Measurements from ENCODE around the gene TRAPPC12.
A peak's percentile ranks its signal among the peaks of the same experiment; 100 is the strongest.
"Not testable (repeated sequence)": the region's sequence is repeated elsewhere in the genome, so short reads cannot be mapped to it uniquely, and the experiment has no call there.

Gene TRAPPC12

DNA sequence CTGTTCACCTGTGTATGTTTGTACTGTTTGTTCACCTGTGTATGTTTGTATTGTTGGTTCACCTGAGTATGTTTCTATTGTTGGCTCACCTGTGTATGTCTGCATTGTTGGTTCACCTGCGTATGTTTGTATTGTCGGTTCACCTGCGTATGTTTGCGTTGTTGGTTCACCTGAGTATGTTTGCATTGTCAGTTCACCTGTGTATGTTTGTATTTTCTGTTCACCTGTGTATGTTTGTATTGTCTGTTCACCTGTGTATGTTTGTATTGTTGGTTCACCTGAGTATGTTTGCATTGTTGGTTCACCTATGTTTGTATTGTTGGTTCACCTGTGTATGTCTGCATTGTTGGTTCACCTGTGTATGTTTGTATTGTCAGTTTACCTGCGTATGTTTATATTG is 125.2 kb downstream of the TRAPPC12 start:
- Mint-ChIP-seq H3K27me3 (no peaks in the 10 kb centered on the region), H3K4me3 (no peak overlapping the region), H3K36me3 (ENCODE audit: insufficient read depth) (peaks cover 17% of the 10 kb centered on the region), H3K27ac (no peak overlapping the region), H3K9me3 (peaks cover 0 to 4% of the 10 kb centered on the region in 2 donors), H3K4me1 (ENCODE audit: low read depth in 2 of 2) (peaks cover 0 to 3% of the 10 kb centered on the region in 2 donors)
- no peak for DNase-seq
- ATAC-seq (replicated peaks): no peak

GRCh38 chr2:3505771-3506170 is 126.3 kb downstream of the TRAPPC12 start:
- ATAC-seq (replicated peaks) (no peak), DNase-seq (no peak)
- Mint-ChIP-seq H3K4me1 (ENCODE audit: low read depth in 2 of 2) (peaks cover 0 to 3% of the 10 kb centered on the region in 2 donors), H3K9me3 (peaks cover 0 to 4% of the 10 kb centered on the region in 2 donors), H3K4me3 (no peak overlapping the region), H3K36me3 (ENCODE audit: insufficient read depth) (peaks cover 9% of the 10 kb centered on the region), H3K27me3 (no peaks in the 10 kb centered on the region), H3K27ac (no peak overlapping the region)

- H3K27me3 Mint-ChIP-seq: no peaks in the 10 kb centered on the region
- no peak for DNase-seq
- ATAC-seq (replicated peaks): no peak
- H3K9me3 Mint-ChIP-seq: peaks cover 0 to 4% of the 10 kb centered on the region in 2 donors
- no peak overlapping the region for H3K4me3 Mint-ChIP-seq
- H3K36me3 Mint-ChIP-seq (ENCODE audit: insufficient read depth): peaks cover 21% of the 10 kb centered on the region
- no peaks in the 10 kb centered on the region for H3K4me1 Mint-ChIP-seq (ENCODE audit: low read depth in 2 of 2)
- H3K27ac Mint-ChIP-seq: no peak overlapping the region
Measured at GRCh38 chr2:3512086-3512485, 132.6 kb downstream of the TRAPPC12 start.

DNA sequence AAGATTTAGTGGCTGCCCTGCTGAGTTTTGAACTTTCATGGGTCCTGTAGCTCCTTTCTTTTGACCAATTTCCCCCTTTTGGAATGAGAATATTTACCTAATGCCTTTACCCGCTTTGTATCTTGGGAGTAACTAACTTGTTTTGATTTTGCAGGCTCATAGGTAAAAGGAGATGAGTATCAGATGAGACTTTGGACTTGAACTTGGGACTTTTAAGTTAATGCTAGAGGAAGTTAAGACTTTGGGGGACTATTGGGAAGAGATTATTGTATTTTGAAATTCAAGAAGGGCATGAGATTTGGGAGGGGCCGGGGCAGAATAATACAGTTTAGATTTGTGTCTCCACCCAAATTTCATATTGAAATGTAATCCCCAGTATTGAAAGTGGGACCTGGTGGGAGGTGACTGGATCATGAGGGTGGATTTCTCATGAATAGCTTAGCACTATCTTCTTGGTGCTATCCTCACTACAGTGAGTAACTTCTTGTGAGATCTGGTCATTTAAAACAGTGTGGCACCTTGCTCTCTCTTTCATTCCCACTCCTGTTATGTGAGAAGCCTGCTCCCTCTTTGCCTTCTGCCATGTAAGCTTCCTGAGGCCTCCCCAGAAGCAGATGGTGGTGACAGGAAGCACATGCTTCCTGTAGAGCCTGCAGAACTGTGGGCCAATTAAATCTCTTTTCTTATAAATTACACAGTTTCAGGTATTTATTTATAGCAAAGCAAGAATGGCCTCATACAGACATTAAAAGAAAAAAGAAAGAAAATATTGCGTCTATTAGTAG is 133.7 kb downstream of the TRAPPC12 start:
- no peak for DNase-seq
- Mint-ChIP-seq H3K27ac (no peak overlapping the region), H3K9me3 (peaks cover 0 to 3% of the 10 kb centered on the region in 2 donors), H3K4me3 (no peak overlapping the region), H3K36me3 (ENCODE audit: insufficient read depth) (peaks cover 28% of the 10 kb centered on the region), H3K4me1 (ENCODE audit: low read depth in 2 of 2) (no peaks in the 10 kb centered on the region), H3K27me3 (no peaks in the 10 kb centered on the region)
- no peak for ATAC-seq (replicated peaks)

DNA sequence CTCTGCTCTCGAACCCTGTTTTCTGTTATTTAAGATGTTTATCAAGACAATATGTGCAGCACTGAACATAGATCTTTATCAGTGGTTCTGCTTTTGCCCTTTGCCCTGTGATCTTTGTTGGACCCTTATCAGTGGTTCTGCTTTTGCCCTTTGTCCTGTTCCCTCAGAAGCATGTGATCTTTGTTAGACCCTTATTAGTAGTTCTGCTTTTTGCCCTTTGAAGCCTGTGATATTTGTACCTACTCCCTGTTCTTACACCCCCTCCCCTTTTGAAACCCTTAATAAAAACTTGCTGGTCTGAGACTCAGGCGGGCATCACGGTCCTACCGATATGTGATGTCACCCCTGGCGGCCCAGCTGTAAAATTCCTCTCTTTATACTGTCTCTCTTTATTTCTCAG is 135.9 kb downstream of the TRAPPC12 start:
- Mint-ChIP-seq H3K36me3 (ENCODE audit: insufficient read depth) (peaks cover 40% of the 10 kb centered on the region), H3K27ac (peak overlapping the region in 1 of 2 donors; percentile 19)
- H3K4me1 Mint-ChIP-seq (ENCODE audit: low read depth in 2 of 2); H3K27me3 Mint-ChIP-seq; DNase-seq; H3K4me3 Mint-ChIP-seq; H3K9me3 Mint-ChIP-seq; ATAC-seq (replicated peaks): not testable (repeated sequence)

DNA sequence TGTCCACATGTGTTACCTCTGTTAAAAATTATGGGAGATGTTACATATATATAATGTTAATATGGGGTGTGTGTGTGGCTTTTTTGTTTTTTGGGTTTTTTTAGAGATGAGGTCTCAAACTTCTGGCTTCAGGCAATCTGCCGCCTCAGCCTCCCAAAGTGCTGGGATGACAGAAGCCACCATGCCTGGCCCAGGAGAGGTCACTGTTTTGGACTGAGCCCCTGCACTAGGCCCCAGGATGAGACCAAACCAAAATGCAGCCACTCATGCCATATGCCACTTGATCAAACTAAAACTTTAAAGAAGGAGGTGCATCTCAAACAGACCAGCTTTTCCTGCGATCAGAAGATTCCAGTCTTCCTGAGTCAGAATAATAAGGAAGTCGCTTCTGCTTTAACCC is 137.3 kb downstream of the TRAPPC12 start:
- H3K27me3 Mint-ChIP-seq: no peaks in the 10 kb centered on the region
- no peaks in the 10 kb centered on the region for H3K9me3 Mint-ChIP-seq
- H3K4me1 Mint-ChIP-seq (ENCODE audit: low read depth in 2 of 2): peaks cover 17 to 21% of the 10 kb centered on the region in 2 donors
- peaks cover 34% of the 10 kb centered on the region for H3K36me3 Mint-ChIP-seq (ENCODE audit: insufficient read depth)
- H3K4me3 Mint-ChIP-seq: no peak overlapping the region
- DNase-seq: no peak
- no peak for ATAC-seq (replicated peaks)
- H3K27ac Mint-ChIP-seq: no peak overlapping the region

GRCh38 chr2:3517948-3518495 is 138.5 kb downstream of the TRAPPC12 start:
- H3K4me1 Mint-ChIP-seq (ENCODE audit: low read depth in 2 of 2): peaks cover 19 to 22% of the 10 kb centered on the region in 2 donors
- no peaks in the 10 kb centered on the region for H3K27me3 Mint-ChIP-seq
- H3K36me3 Mint-ChIP-seq (ENCODE audit: insufficient read depth): peaks cover 34% of the 10 kb centered on the region
- DNase-seq (no peak), ATAC-seq (replicated peaks) (no peak)
- no peaks in the 10 kb centered on the region for H3K9me3 Mint-ChIP-seq
- peak overlapping the region; percentile 89 to 90 for H3K4me3 Mint-ChIP-seq
- H3K27ac Mint-ChIP-seq: peak overlapping the region; percentile 95 to 96

GRCh38 chr2:3518496-3519254 is 139.2 kb downstream of the TRAPPC12 start:
- ATAC-seq (replicated peaks) (peak; percentile 69), DNase-seq (peak; percentile 96 to 98 (median 97))
- Mint-ChIP-seq H3K36me3 (ENCODE audit: insufficient read depth) (peaks cover 31% of the 10 kb centered on the region), H3K4me3 (peak overlapping the region; percentile 89 to 90), H3K4me1 (ENCODE audit: low read depth in 2 of 2) (peaks cover 19 to 22% of the 10 kb centered on the region in 2 donors), H3K9me3 (no peaks in the 10 kb centered on the region), H3K27ac (peak overlapping the region; percentile 95 to 96), H3K27me3 (no peaks in the 10 kb centered on the region)

DNA sequence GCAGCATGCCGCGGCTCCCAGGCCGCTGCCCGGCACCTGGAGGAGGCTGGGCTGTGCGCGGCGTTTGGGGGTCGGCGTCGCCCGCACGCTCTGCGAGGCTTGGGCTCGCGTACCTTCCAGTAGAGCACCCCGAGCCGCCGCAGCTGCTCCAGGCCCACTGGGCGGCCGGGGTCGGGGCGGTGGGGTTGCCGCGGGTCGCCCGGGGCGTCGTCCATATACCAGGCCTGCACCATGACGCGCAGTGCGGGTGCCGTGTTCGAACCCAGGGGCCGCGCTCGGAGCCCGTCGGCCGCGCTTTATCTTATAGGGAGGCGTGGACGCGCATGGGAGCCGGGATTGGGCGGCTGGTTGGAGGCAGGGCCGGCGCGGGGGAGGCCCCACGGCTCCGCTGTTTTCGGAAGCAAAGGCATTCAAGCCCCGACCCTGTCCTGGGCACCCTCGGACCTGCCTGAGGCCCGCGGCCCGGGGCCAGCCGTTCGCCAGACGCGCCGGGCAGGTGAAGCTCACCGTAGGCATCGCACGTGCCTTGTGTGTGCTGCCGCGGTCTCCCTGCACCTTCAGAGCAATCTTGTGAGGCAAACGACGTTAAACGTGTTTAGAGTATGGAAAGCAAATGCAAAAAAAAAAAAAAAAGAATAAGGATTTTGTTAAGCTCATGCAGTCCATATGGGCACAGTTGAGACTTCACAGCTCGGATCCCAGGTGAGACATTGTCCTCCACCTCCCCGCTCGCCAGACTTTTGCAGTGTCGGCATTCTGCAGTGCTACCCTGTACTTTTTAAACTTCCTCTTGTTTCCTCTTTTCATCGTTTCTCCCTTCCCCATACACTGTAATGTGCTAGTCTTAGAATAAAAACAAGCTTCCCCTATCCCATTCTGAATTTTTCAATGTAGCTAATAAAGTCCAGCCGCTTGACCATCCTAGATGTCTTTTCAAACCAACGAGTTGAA is 140.0 kb downstream of the TRAPPC12 start, which contains the start of gene ADI1:
ADI1 (minus strand) TSS at position 277 of the 951 bp plus-strand sequence; CDS start at position 233, 44 bp downstream.
- peak within 1 kb of the TSS; percentile 95 to 96 for H3K27ac Mint-ChIP-seq
- peak; percentile 58 for ATAC-seq (replicated peaks)
- DNase-seq: peak; percentile 65
- peaks cover 19 to 22% of the 10 kb centered on the region in 2 donors for H3K4me1 Mint-ChIP-seq (ENCODE audit: low read depth in 2 of 2)
- no peaks in the 10 kb centered on the region for H3K9me3 Mint-ChIP-seq
- H3K27me3 Mint-ChIP-seq: no peaks in the 10 kb centered on the region
- peak within 1 kb of the TSS; percentile 89 to 90 for H3K4me3 Mint-ChIP-seq
- H3K36me3 Mint-ChIP-seq (ENCODE audit: insufficient read depth): peaks cover 28% of the 10 kb centered on the region

DNA sequence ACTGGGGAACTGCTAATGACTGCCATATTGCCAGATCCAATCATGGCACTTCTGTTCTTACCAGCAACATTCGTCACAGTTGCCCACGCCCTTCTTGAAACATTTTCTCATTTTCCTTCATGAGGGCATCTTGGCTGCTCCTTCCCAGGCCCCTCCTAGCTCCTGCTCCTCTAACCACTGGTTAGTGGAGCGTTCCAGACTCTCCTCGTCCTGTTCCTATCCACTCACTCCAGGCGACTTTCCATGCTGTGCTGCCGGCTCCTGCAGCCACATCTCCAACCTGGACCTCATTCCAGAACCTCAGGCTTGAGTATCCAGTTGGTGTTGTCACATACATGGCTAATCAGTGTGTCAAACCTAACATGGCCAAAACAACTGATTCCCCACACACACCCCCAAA is 141.1 kb downstream of the TRAPPC12 start:
- H3K27me3 Mint-ChIP-seq: no peaks in the 10 kb centered on the region
- peak overlapping the region; percentile 89 to 90 for H3K4me3 Mint-ChIP-seq
- no peak for ATAC-seq (replicated peaks)
- peaks cover 19 to 22% of the 10 kb centered on the region in 2 donors for H3K4me1 Mint-ChIP-seq (ENCODE audit: low read depth in 2 of 2)
- DNase-seq: no peak
- peak overlapping the region in 1 of 2 donors; percentile 95 for H3K27ac Mint-ChIP-seq
- H3K9me3 Mint-ChIP-seq: no peaks in the 10 kb centered on the region
- H3K36me3 Mint-ChIP-seq (ENCODE audit: insufficient read depth): peaks cover 27% of the 10 kb centered on the region

GRCh38 chr2:3522961-3523421 is 143.5 kb downstream of the TRAPPC12 start:
- DNase-seq: no peak
- Mint-ChIP-seq H3K27ac (no peak overlapping the region), H3K4me1 (ENCODE audit: low read depth in 2 of 2) (peaks cover 19 to 22% of the 10 kb centered on the region in 2 donors), H3K4me3 (no peak overlapping the region), H3K9me3 (no peaks in the 10 kb centered on the region), H3K36me3 (ENCODE audit: insufficient read depth) (peaks cover 18% of the 10 kb centered on the region), H3K27me3 (no peaks in the 10 kb centered on the region)
- no peak for ATAC-seq (replicated peaks)

GRCh38 chr2:3523551-3524041 is 144.1 kb downstream of the TRAPPC12 start:
- Mint-ChIP-seq H3K36me3 (ENCODE audit: insufficient read depth) (peaks cover 12% of the 10 kb centered on the region), H3K27me3 (no peaks in the 10 kb centered on the region), H3K27ac (no peak overlapping the region), H3K4me1 (ENCODE audit: low read depth in 2 of 2) (peaks cover 19 to 22% of the 10 kb centered on the region in 2 donors), H3K9me3 (no peaks in the 10 kb centered on the region), H3K4me3 (no peak overlapping the region)
- ATAC-seq (replicated peaks): no peak
- DNase-seq: no peak

All from effector memory CD8-positive, alpha-beta T cell (primary cell).